ENCODE measurements around the gene APEX1. TPM values are rescaled to one million over a fixed set of nuclear protein-coding genes. Genes with fewer than 3 reads are reported as not detected.

The APEX1 gene
- 100 to 1,000 TPM; 129 to 187 (median 180) TPM for polyA plus RNA-seq (ENCODE audit: low read depth in 6 of 6)

DNA sequence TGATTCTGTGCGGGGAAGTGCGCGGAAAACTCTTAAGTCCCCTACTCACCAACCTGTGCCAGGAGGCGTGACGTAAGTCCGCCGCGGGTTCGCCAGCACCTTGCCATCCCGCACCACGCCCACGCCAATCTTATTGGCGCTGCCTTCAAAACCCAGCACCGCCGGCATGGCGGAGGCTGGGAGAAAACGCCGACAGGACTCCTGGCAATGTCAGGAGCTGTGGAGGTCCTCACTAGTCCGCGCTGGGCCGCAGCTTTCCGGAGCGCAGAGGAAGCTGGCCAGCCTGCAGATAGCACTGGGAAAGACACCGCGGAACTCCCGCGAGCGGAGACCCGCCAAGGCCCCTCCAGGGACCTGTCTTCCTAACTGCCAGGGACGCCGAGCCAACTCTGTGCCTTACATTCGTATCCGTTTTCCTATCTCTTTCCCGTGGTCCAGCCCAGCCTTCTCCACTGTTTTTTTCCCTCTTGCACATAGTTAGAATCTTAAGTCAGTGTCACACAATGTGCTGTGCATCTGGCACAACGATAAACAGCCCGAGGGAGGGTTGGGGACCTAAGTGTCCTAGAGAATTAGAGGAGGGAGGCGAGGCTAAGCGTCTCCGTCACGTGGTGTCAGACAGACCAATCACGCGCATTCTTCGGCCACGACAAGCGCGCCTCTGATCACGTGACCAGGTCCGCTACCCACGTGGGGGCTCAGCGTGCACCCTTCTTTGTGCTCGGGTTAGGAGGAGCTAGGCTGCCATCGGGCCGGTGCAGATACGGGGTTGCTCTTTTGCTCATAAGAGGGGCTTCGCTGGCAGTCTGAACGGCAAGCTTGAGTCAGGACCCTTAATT, at the start of gene APEX1, which contains the start of gene OSGEP:
Gene APEX1, plus strand, starts transcription at position 711 of the 839 bp plus-strand sequence. CDS start 420 bp downstream, outside the sequence.
Gene OSGEP, minus strand, starts transcription at position 297 of the 839 bp plus-strand sequence. Its CDS starts 129 bp downstream, at position 168.
- Mint-ChIP-seq H3K4me1 (peaks cover 14 to 34% (median 19%) of the 10 kb centered on the region in 3 donors), H3K27me3 (no peaks in the 10 kb centered on the region), H3K27ac (peak within 1 kb of the TSS in 1 of 6 donors; percentile 76), H3K9me3 (no peaks in the 10 kb centered on the region), H3K4me3 (no peak within 1 kb of the TSS), H3K36me3 (peaks cover 11 to 28% of the 10 kb centered on the region in 2 donors)
- peak; percentile 82 to 85 for ATAC-seq (ENCODE audit: low read depth in 2 of 2)
- DNase-seq: peak; percentile 96

DNA sequence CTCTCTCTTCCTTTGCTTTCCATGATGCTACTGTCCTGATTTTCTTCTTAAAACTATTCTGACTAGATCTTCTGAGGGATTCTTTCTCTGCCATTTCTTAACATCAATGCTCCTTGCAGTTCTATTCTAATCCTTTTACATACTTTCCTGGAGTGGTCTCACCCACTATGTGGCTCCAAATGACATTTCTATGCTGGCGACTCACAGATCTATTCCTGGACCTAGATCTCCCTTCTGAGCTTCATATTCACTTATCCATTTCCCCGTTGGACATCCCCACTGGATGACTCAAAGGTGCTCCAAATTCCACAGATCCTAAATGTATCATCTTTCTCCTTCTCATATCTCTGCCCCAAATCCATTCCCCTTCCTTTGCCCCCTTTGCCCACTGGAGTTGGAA, 45.8 kb upstream of the APEX1 start:
- Mint-ChIP-seq H3K4me3 (peak overlapping the region in 2 of 8 donors; percentile 3 to 11), H3K27me3 (no peaks in the 10 kb centered on the region), H3K4me1 (peaks cover 57 to 69% (median 66%) of the 10 kb centered on the region in 3 donors), H3K36me3 (peaks cover 21 to 23% of the 10 kb centered on the region in 2 donors), H3K9me3 (no peaks in the 10 kb centered on the region), H3K27ac (peak overlapping the region in 5 of 6 donors; percentile 33 to 78 (median 49))
- DNase-seq (no peak), ATAC-seq (ENCODE audit: low read depth in 2 of 2) (no peak)

DNA sequence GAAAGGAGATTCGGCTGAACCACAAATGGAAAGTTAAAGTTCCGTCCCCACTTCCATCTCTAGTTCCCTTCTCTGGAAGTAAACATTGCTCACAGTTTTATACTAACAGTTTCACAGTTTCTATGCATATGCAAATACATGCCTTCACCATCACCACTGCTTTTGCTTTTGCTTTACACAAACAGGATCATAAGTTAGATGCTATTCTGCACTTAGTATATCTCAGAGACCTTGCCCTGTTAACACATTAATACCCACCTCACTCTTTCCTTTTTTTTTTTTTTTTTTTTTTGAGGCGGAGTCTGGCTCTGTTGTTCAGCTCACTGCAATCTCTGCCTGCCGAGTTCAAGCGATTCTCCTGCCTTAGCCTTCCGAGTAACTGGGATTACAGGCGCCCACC, 42.6 kb upstream of the APEX1 start:
- Mint-ChIP-seq H3K4me1 (peaks cover 47 to 69% (median 51%) of the 10 kb centered on the region in 3 donors), H3K27ac (peak overlapping the region; percentile 86 to 99 (median 94)), H3K9me3 (no peaks in the 10 kb centered on the region), H3K27me3 (no peaks in the 10 kb centered on the region), H3K36me3 (no peaks in the 10 kb centered on the region), H3K4me3 (peak overlapping the region; percentile 88 to 100 (median 96))
- DNase-seq (peak; percentile 62), ATAC-seq (ENCODE audit: low read depth in 2 of 2) (peak; percentile 80 to 82)

DNA sequence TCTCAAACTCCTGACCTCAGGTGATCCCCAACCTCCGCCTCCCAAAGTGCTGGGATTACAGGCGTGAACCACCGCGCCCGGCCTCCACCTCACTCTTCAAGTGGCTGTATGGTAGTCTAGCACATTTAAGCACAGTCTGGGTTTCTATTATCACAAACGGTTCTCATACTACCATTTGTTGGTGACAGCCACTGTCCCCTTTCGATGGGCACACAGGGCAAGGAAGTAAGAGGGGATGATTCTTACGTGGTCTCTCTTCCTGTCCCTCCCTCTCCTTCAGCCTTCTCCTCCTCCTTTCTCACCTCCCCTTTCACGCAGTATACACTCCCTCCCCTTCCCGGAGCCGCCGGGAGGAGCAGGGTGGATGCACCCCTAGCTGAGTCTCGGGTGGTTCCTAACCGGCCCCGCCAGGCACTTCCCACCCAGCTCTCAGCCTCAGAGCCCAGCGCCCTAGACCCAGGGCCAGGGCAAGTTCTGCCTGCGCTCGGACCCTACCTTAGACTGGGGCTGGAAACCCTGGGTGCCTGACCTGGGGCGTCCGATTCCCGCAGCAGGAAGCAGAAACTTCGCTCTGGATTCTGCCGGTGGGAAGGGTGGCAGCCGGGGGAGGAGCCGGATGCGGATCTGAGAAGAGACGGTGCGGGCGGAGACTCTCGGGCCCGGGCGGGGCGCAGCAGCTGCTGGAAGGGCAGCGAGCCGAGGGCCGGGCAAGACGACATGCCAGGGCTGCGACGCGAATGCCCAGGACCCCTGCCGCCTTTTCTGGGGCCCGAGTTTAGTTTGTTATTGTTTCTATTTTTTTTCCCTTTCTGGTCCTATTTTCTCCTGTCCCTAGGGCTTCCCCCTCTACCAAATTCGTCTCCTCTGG, 41.9 kb upstream of the APEX1 start, which contains the start of gene TEP1:
Gene TEP1, minus strand, starts transcription at position 626 of the 868 bp plus-strand sequence. CDS start 5,062 bp downstream, outside the sequence.
- peak within 1 kb of the TSS; percentile 89 to 99 (median 98) for H3K27ac Mint-ChIP-seq
- ATAC-seq (ENCODE audit: low read depth in 2 of 2) (peak; percentile 68), DNase-seq (peak; percentile 73)
- H3K4me3 Mint-ChIP-seq: peak within 1 kb of the TSS; percentile 88 to 100 (median 96)
- no peaks in the 10 kb centered on the region for H3K27me3 Mint-ChIP-seq
- H3K36me3 Mint-ChIP-seq: no peaks in the 10 kb centered on the region
- H3K9me3 Mint-ChIP-seq: no peaks in the 10 kb centered on the region
- peaks cover 40 to 64% (median 48%) of the 10 kb centered on the region in 3 donors for H3K4me1 Mint-ChIP-seq

DNA sequence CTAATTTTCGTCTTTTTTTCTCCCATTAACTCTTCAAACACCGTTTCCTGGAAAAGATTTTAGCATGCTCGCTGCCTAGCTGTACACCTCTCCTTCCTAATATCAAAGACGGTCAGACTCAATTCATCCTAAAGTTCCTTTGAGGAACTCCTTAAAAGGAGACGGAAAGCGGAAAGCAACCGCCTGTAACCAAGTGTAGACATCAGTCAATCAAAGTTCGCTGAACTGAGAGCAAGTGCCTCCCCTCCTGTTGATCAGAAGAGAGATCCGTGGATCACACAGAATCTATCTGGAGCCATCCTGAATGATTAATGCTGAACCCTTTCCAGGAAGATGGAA, 41.3 kb upstream of the APEX1 start:
- peaks cover 36 to 63% (median 50%) of the 10 kb centered on the region in 3 donors for H3K4me1 Mint-ChIP-seq
- peak overlapping the region; percentile 89 to 99 (median 98) for H3K27ac Mint-ChIP-seq
- peak; percentile 17 to 23 for ATAC-seq (ENCODE audit: low read depth in 2 of 2)
- no peaks in the 10 kb centered on the region for H3K36me3 Mint-ChIP-seq
- H3K27me3 Mint-ChIP-seq: no peaks in the 10 kb centered on the region
- no peaks in the 10 kb centered on the region for H3K9me3 Mint-ChIP-seq
- H3K4me3 Mint-ChIP-seq: peak overlapping the region; percentile 88 to 100 (median 96)
- DNase-seq: peak; percentile 34

DNA sequence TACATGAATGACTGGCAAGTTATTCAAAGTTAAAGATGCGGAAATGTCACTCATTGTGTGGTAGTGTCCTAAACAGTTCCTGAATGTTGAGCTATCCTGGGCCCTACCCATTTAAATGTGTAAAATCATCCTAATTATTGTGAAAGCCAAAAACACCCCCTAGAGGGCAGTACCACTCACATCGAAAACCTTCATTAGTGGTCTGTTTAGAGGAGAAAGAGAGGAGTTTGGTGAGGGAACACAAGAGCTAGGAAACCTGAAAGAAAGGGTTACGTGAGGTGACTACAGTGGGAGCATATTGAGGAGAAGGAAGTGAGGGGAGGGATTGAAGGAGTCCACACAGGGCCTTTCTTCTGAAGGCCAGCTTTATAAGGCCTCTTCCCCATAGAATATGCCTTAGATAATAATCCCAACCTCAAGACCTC, 39.2 kb upstream of the APEX1 start:
- DNase-seq (peak; percentile 63), ATAC-seq (ENCODE audit: low read depth in 2 of 2) (peak; percentile 34 to 50)
- H3K27ac Mint-ChIP-seq: peak overlapping the region in 4 of 6 donors; percentile 34 to 84 (median 50)
- peak overlapping the region in 7 of 8 donors; percentile 2 to 61 (median 37) for H3K4me3 Mint-ChIP-seq
- H3K9me3 Mint-ChIP-seq: no peaks in the 10 kb centered on the region
- H3K27me3 Mint-ChIP-seq: no peaks in the 10 kb centered on the region
- peaks cover 28 to 58% (median 40%) of the 10 kb centered on the region in 3 donors for H3K4me1 Mint-ChIP-seq
- H3K36me3 Mint-ChIP-seq: no peaks in the 10 kb centered on the region

DNA sequence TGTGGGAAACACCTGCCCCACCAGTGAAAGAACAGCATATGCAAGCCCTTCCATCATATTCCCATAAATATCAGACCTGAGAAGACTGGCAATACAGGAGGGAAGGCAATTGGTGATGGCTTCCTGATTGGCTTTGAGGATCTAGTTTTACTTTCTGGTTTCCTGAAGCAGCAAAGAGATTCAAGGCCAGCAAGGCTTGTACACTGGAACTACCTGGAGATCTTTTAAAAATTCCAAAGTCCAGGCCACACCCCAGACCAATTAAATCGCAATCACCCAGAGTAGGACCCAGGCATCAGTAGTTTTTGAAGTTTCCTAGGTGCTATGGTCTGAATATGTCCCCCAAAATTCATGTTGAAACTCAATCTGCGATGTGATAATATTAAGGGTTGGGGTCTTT, 38.8 kb upstream of the APEX1 start:
- no peak for ATAC-seq (ENCODE audit: low read depth in 2 of 2)
- Mint-ChIP-seq H3K9me3 (no peaks in the 10 kb centered on the region), H3K27ac (peak overlapping the region in 4 of 6 donors; percentile 34 to 84 (median 50)), H3K4me1 (peaks cover 25 to 54% (median 36%) of the 10 kb centered on the region in 3 donors), H3K4me3 (peak overlapping the region in 6 of 8 donors; percentile 2 to 61 (median 46)), H3K27me3 (no peaks in the 10 kb centered on the region), H3K36me3 (no peaks in the 10 kb centered on the region)
- no peak for DNase-seq

DNA sequence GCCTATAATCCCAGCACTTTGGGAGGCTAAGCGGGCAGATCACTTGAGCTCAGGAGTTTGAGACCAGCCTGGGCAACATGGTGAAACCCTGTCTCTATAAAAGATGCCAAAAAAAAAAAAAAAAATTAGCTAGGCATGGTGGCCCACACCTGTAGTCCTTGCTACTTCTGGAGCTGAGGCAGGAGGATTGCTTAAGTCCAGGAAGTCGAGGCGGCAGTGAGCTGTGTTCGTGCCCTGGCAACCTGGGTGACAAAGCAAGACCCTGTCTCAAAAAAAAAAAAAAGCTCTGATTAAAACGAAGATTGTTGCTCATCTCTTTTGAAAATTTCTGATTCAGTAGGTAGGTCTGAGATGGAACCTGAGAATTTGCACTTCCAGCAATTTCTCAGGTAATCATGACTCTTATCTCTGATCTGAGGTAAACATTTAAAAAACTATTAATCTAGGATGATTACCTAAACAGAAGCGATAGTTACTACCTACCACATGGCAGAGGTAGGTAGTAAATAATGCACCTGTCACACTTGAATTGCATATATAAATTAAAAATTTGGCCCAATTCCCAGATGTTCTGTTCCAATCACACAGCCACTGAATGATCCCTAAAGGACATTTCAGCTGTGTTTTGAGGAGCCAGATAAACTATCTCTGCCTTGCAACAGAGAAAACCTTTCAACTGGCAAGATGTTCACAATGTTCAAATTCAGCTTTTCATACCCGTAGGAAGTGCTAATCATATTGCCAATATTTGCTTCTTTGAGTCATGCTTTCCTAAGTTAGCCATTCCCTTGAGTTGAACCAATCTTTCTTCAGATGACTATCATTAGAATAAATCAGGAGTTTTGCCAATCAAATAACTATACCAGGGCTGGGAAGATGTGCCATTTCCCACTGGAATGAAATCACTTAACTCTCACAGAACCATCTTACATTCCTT, 37.5 kb upstream of the APEX1 start:
- H3K27me3 Mint-ChIP-seq: no peaks in the 10 kb centered on the region
- H3K36me3 Mint-ChIP-seq: no peaks in the 10 kb centered on the region
- H3K4me1 Mint-ChIP-seq: peaks cover 18 to 41% (median 27%) of the 10 kb centered on the region in 3 donors
- no peaks in the 10 kb centered on the region for H3K9me3 Mint-ChIP-seq
- peak overlapping the region in 1 of 8 donors; percentile 22 for H3K4me3 Mint-ChIP-seq
- ATAC-seq (ENCODE audit: low read depth in 2 of 2) (no peak), DNase-seq (no peak)
- no peak overlapping the region for H3K27ac Mint-ChIP-seq

DNA sequence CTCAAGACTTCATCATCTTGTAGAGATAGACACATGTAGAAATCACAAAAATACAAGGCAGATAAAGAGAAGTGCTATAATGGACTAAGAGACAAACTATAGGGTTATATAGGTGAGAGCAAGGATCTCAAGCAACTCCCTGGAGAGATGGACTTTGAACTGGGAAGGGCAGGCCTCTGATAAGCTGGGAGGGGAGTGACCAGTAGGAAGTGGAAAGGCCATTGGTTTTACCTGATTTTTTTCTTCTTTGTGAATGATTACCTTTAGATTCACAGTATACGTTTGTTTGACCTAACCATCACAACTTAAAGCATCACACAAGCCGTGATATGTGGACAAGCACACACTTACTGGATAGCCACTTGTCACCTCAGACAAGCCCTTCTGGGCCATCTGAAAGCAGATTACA, 36.5 kb upstream of the APEX1 start:
- H3K4me3 Mint-ChIP-seq: peak overlapping the region in 1 of 8 donors; percentile 4
- no peaks in the 10 kb centered on the region for H3K9me3 Mint-ChIP-seq
- H3K27ac Mint-ChIP-seq: no peak overlapping the region
- no peaks in the 10 kb centered on the region for H3K27me3 Mint-ChIP-seq
- no peak for ATAC-seq (ENCODE audit: low read depth in 2 of 2)
- H3K36me3 Mint-ChIP-seq: no peaks in the 10 kb centered on the region
- peaks cover 18 to 45% (median 25%) of the 10 kb centered on the region in 3 donors for H3K4me1 Mint-ChIP-seq
- DNase-seq: no peak

DNA sequence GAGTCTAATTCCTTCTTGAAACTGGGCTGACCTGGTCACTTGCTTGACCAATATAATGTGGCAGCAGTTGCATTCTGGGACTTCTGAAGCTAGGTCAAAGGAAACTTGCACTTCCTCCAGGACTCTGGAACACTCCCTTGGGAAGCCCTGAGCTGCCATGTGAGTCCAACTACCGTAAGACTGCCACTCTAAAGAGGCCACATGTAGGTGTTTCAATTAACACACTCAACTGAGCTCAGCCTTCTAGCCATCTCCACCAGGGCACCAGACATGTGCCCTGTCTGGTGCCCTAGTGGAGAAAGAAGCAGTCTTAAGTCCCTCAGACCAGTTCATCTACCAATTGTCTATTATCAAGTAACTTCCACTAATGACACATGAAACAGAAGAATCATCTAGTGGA, 35.6 kb upstream of the APEX1 start:
- Mint-ChIP-seq H3K9me3 (peaks cover 0 to under 1% (median 0%) of the 10 kb centered on the region in 7 donors), H3K27me3 (no peaks in the 10 kb centered on the region), H3K4me3 (no peak overlapping the region), H3K4me1 (peaks cover 13 to 40% (median 22%) of the 10 kb centered on the region in 3 donors), H3K36me3 (no peaks in the 10 kb centered on the region), H3K27ac (peak overlapping the region in 4 of 6 donors; percentile 9 to 82 (median 56))
- ATAC-seq (ENCODE audit: low read depth in 2 of 2): no peak
- DNase-seq: no peak

DNA sequence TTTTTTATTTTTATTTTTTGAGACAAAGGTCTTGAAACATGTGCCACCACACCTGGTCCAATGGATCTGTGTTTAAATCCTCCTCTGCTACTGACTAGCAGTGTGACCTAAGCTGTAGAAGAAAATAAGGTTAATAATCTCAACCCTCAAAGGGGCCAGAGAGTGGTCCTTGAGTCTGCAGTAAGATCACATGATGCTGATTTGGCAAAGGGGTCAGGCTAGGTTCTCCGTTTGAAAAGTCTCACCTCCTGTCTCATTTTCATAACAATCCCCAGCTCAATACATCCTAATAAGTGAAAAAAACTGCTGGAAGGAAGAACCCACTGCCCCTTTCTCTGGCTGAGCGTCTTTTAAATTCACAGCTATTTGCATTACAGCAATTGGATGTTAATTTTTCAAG, 33.8 kb upstream of the APEX1 start:
- peaks cover 0 to 4% (median 0%) of the 10 kb centered on the region in 7 donors for H3K9me3 Mint-ChIP-seq

DNA sequence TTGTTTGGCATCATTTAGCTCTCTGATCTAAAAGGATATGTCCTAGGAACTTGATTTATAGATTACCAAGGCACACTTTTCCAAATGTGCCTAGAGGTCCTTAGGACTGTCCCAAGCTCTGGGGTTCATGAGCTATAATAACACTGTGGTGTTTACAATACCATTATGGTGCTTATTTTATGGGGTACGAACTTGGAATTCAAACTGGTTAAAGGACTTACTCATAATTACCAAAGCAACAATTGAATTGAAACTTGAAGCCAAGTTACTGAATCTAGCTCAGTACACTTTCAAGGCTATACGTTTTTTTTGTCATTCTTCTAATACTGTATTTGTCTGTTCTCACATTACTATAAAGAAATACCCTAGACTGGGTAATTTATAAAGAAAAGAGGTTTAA, 32.1 kb upstream of the APEX1 start:
- no peak for DNase-seq
- H3K9me3 Mint-ChIP-seq: peaks cover 0 to 4% (median 0%) of the 10 kb centered on the region in 7 donors
- peak overlapping the region in 3 of 6 donors; percentile 26 to 41 (median 28) for H3K27ac Mint-ChIP-seq
- H3K4me1 Mint-ChIP-seq: peaks cover 28 to 47% (median 37%) of the 10 kb centered on the region in 3 donors
- no peak for ATAC-seq (ENCODE audit: low read depth in 2 of 2)
- no peak overlapping the region for H3K4me3 Mint-ChIP-seq
- H3K27me3 Mint-ChIP-seq: no peaks in the 10 kb centered on the region
- H3K36me3 Mint-ChIP-seq: no peaks in the 10 kb centered on the region

More for the DNA sequence above, 33.8 kb upstream of the APEX1 start:
- no peak for ATAC-seq (ENCODE audit: low read depth in 2 of 2)
- no peaks in the 10 kb centered on the region for H3K27me3 Mint-ChIP-seq
- peaks cover 18 to 42% (median 30%) of the 10 kb centered on the region in 3 donors for H3K4me1 Mint-ChIP-seq
- no peaks in the 10 kb centered on the region for H3K36me3 Mint-ChIP-seq
- DNase-seq: no peak
- H3K4me3 Mint-ChIP-seq: no peak overlapping the region
- peak overlapping the region in 1 of 6 donors; percentile 80 for H3K27ac Mint-ChIP-seq

Data from naive B cell (primary cell).